ENCODE results near the gene SSC5D. TPM values are rescaled to one million over a fixed set of nuclear protein-coding genes. Genes with fewer than 3 reads are reported as not detected.
"Not testable (repeated sequence)": the region's sequence is repeated elsewhere in the genome, so short reads cannot be mapped to it uniquely, and the experiment has no call there.

SSC5D gene
- total RNA-seq, 1 donor from 2014 or later, result 0.20 TPM

- DNase-seq (no peak), ATAC-seq (ENCODE audit: low read depth) (no peak)
- peaks cover 12% of the 10 kb centered on the region for H3K4me1 Mint-ChIP-seq
- TF ChIP-seq CTCF (IDR thresholded peaks at IDR 0.05), result no peak
- intact Hi-C loops (cut with micrococcal nuclease), result no loop called here
- H3K36me3 Mint-ChIP-seq (ENCODE audit: low read depth), result no peaks in the 10 kb centered on the region
- ChIA-PET CTCF (no interaction called here), POLR2A (interaction anchor here (0.5 kb wide), 1 partner anchor 26 kb away, joined by 3 read pairs; no protein-coding TSS in a partner anchor)
- no peak overlapping the region for H3K4me3 Mint-ChIP-seq
- H3K27ac Mint-ChIP-seq, result no peak overlapping the region
- H3K27me3 Mint-ChIP-seq, result peaks cover 29% of the 10 kb centered on the region
- H3K9me3 Mint-ChIP-seq, result no peaks in the 10 kb centered on the region
Observed at GRCh38 chr19:55447421-55448174, 40.6 kb upstream of the SSC5D start.

GRCh38 chr19:55448175-55448490 is 40.1 kb upstream of the SSC5D start:
- not testable (repeated sequence) for H3K27ac Mint-ChIP-seq, H3K9me3 Mint-ChIP-seq

GRCh38 chr19:55449469-55449868 is 38.8 kb upstream of the SSC5D start:
- H3K4me1 Mint-ChIP-seq, result peaks cover 19% of the 10 kb centered on the region
- H3K27ac Mint-ChIP-seq, result no peak overlapping the region
- CTCF ChIA-PET, result no interaction called here
- H3K4me3 Mint-ChIP-seq, result no peak overlapping the region
- H3K9me3 Mint-ChIP-seq, result no peaks in the 10 kb centered on the region
- intact Hi-C loops (cut with micrococcal nuclease), result no loop called here
- POLR2A ChIA-PET, result no interaction called here
- no peak for TF ChIP-seq CTCF (IDR thresholded peaks at IDR 0.05)
- H3K36me3 Mint-ChIP-seq (ENCODE audit: low read depth), result peaks cover 2% of the 10 kb centered on the region
- DNase-seq (no peak), ATAC-seq (ENCODE audit: low read depth) (no peak)
- peaks cover 20% of the 10 kb centered on the region for H3K27me3 Mint-ChIP-seq

More at GRCh38 chr19:55448175-55448490, 40.1 kb upstream of the SSC5D start:
- intact Hi-C loops (cut with micrococcal nuclease); H3K4me3 Mint-ChIP-seq; DNase-seq; CTCF ChIA-PET; ATAC-seq (ENCODE audit: low read depth); H3K36me3 Mint-ChIP-seq (ENCODE audit: low read depth): not testable (repeated sequence)
- POLR2A ChIA-PET, result interaction anchor here (0.5 kb wide), 1 partner anchor 27 kb away, joined by 3 read pairs; no protein-coding TSS in a partner anchor
- H3K4me1 Mint-ChIP-seq, result peaks cover 11% of the 10 kb centered on the region
- H3K27me3 Mint-ChIP-seq, result peaks cover 27% of the 10 kb centered on the region

- H3K27me3 Mint-ChIP-seq, result peaks cover 11% of the 10 kb centered on the region
- peaks cover 20% of the 10 kb centered on the region for H3K4me1 Mint-ChIP-seq
- no peak for TF ChIP-seq CTCF (IDR thresholded peaks at IDR 0.05)
- H3K4me3 Mint-ChIP-seq, result peak overlapping the region; percentile 77
- no peaks in the 10 kb centered on the region for H3K9me3 Mint-ChIP-seq
- POLR2A ChIA-PET, result interaction anchor here (0.6 kb wide), 1 partner anchor 135 kb away, joined by 4 read pairs; no protein-coding TSS in a partner anchor
- H3K27ac Mint-ChIP-seq, result no peak overlapping the region
- intact Hi-C loops (cut with micrococcal nuclease), result no loop called here
- ATAC-seq (ENCODE audit: low read depth), result peak; percentile 35
- DNase-seq, result no peak
- H3K36me3 Mint-ChIP-seq (ENCODE audit: low read depth), result peaks cover 14% of the 10 kb centered on the region
- CTCF ChIA-PET, result no interaction called here
Observed at GRCh38 chr19:55451163-55451964, 36.9 kb upstream of the SSC5D start.

- TF ChIP-seq CTCF (IDR thresholded peaks at IDR 0.05), result no peak
- intact Hi-C loops (cut with micrococcal nuclease), result no loop called here
- DNase-seq, result no peak
Observed at GRCh38 chr19:55451965-55452748, 36.1 kb upstream of the SSC5D start.

More at GRCh38 chr19:55451965-55452748, 36.1 kb upstream of the SSC5D start:
- Mint-ChIP-seq H3K4me1 (peaks cover 20% of the 10 kb centered on the region), H3K9me3 (no peaks in the 10 kb centered on the region), H3K4me3 (peak overlapping the region; percentile 41), H3K36me3 (ENCODE audit: low read depth) (peaks cover 14% of the 10 kb centered on the region), H3K27ac (no peak overlapping the region), H3K27me3 (peaks cover 11% of the 10 kb centered on the region)
- POLR2A ChIA-PET, result interaction anchor here (2.2 kb wide), 1 partner anchor 44 kb away, joined by 7 read pairs; the partner anchor contains the start of gene UBE2S
- ATAC-seq (ENCODE audit: low read depth), result no peak
- CTCF ChIA-PET, result interaction anchor here (1.7 to 2.0 kb wide), 2 partner anchors 16 to 51 kb away, joined by 6 to 9 read pairs; no protein-coding TSS in a partner anchor
